HEK293 (cell line): ENCODE data around the gene NDST4.

Experiments used
- CTCF ChIA-PET: fragments of 350-600 bp; formaldehyde crosslinking; extraction: SDS; loops from one replicate; lab custom pipeline; 2021; ENCODE audit warnings: antibody characterized with exemption; lab: Yijun Ruan, JAX
- POLR2A ChIA-PET: fragments of 300-600 bp; formaldehyde crosslinking; extraction: SDS; loops from one replicate; lab custom pipeline; 2020; ENCODE audit warnings: antibody characterized with exemption, inconsistent platforms; lab: Yijun Ruan, JAX
- H3K27ac ChIP-seq: fragments of 200-500 bp; sonication (Bioruptor generic); 2 replicates; pipeline ENCODE4 v1.5.1; 2014; ENCODE audit warnings: low read depth, low read length, control low read depth, inconsistent platforms; ENCODE audit errors: extremely low read depth
- H3K36me3 ChIP-seq, 2 experiments: fragments of 200-500 bp in 1 of 2; sonication (Bioruptor generic) in 1 of 2; 1 replicate in 1 of 2; 2 replicates in 1 of 2; pipeline ENCODE4 v1.5.1; 2014 to 2017; ENCODE audit warnings: inconsistent platforms in 2 of 2, low read length in 2 of 2; ENCODE audit not compliant: control insufficient read depth in 2 of 2, insufficient read depth in 1 of 2
- H3K4me1 ChIP-seq: fragments of 200-500 bp; sonication (Bioruptor generic); 2 replicates; pipeline ENCODE4 v1.5.1; 2014; ENCODE audit warnings: mild to moderate bottlenecking, low read length, inconsistent platforms; ENCODE audit not compliant: control insufficient read depth, insufficient read depth
- H3K4me3 ChIP-seq: 2 replicates; pipeline ENCODE4 v1.5.1; 2011; ENCODE audit warnings: low read depth, mild to moderate bottlenecking, control low read depth, low read length, moderate library complexity
- H3K9me3 ChIP-seq: fragments of 200-500 bp; sonication (Bioruptor generic); 2 replicates; pipeline ENCODE4 v1.5.1; 2014; ENCODE audit warnings: low read depth, low read length, inconsistent platforms; ENCODE audit not compliant: control insufficient read depth, insufficient read depth
- KLF1 ChIP-seq: fragments of 450-650 bp; formaldehyde crosslinking; IDR thresholded peaks from 2 replicates; pipeline ENCODE4 v1.5.1; 2016; ENCODE audit warnings: missing biosample characterization, missing genetic modification characterization
- KLF8 ChIP-seq: fragments of 450-650 bp; formaldehyde crosslinking; IDR thresholded peaks from 2 replicates; pipeline ENCODE4 v1.5.1; 2016; ENCODE audit warnings: missing biosample characterization, missing genetic modification characterization
- OSR2 ChIP-seq: fragments of 450-650 bp; formaldehyde crosslinking; IDR thresholded peaks from 2 replicates; pipeline ENCODE4 v1.5.1; 2016; ENCODE audit warnings: missing biosample characterization, missing genetic modification characterization
- SP7 ChIP-seq: fragments of 450-650 bp; formaldehyde crosslinking; IDR thresholded peaks from 2 replicates; pipeline ENCODE4 v1.5.1; 2016; ENCODE audit warnings: missing biosample characterization, missing genetic modification characterization
- TCF7L2 ChIP-seq: IDR thresholded peaks from 2 replicates; pipeline ENCODE4 v1.6.1; 2011; ENCODE audit warnings: low read depth, mild to moderate bottlenecking, inconsistent platforms, low read length, moderate library complexity, borderline replicate concordance
- ZFP69B ChIP-seq: fragments of 450-650 bp; formaldehyde crosslinking; IDR thresholded peaks from 2 replicates; pipeline ENCODE4 v1.5.1; 2016; ENCODE audit warnings: missing biosample characterization, missing genetic modification characterization
- ZIC2 ChIP-seq: fragments of 450-650 bp; formaldehyde crosslinking; IDR thresholded peaks from 2 replicates; pipeline ENCODE4 v1.5.1; 2016; ENCODE audit warnings: missing biosample characterization, missing genetic modification characterization
- ZNF175 ChIP-seq: fragments of 450-650 bp; formaldehyde crosslinking; IDR thresholded peaks from 2 replicates; pipeline ENCODE4 v1.5.1; 2016; ENCODE audit warnings: missing biosample characterization, missing genetic modification characterization
- ZNF2 ChIP-seq: fragments of 450-650 bp; formaldehyde crosslinking; IDR thresholded peaks from 2 replicates; pipeline ENCODE4 v1.5.1; 2016; ENCODE audit warnings: missing biosample characterization, missing genetic modification characterization
- ZNF266 ChIP-seq: fragments of 450-650 bp; formaldehyde crosslinking; IDR thresholded peaks from 2 replicates; pipeline ENCODE4 v1.5.1; 2016; ENCODE audit warnings: missing biosample characterization, missing genetic modification characterization, low read depth
- ZNF335 ChIP-seq: fragments of 450-650 bp; formaldehyde crosslinking; conservative IDR thresholded peaks from 2 replicates; pipeline ENCODE4 v1.5.1; 2016; ENCODE audit warnings: missing biosample characterization, missing genetic modification characterization
- ZNF404 ChIP-seq: fragments of 450-650 bp; formaldehyde crosslinking; IDR thresholded peaks from 2 replicates; pipeline ENCODE4 v1.5.1; 2017; ENCODE audit warnings: missing biosample characterization, missing genetic modification characterization
- ZNF514 ChIP-seq: fragments of 450-650 bp; formaldehyde crosslinking; IDR thresholded peaks from 2 replicates; pipeline ENCODE4 v1.5.1; 2016; ENCODE audit warnings: missing biosample characterization, missing genetic modification characterization
- ZNF555 ChIP-seq: fragments of 450-650 bp; formaldehyde crosslinking; conservative IDR thresholded peaks from 2 replicates; pipeline ENCODE4 v1.5.1; 2017; ENCODE audit warnings: missing biosample characterization, mild to moderate bottlenecking, missing genetic modification characterization, inconsistent platforms
- ZSCAN30 ChIP-seq: fragments of 450-650 bp; IDR thresholded peaks from 2 replicates; pipeline ENCODE4 v1.5.1; 2018; ENCODE audit warnings: missing biosample characterization, mild to moderate bottlenecking, missing genetic modification characterization, moderate library complexity
- TF ChIP-seq, protein P1 (sequence below): fragments of 450-650 bp; formaldehyde crosslinking; IDR thresholded peaks from 2 replicates; pipeline ENCODE4 v1.5.1; 2016; ENCODE audit warnings: missing biosample characterization, missing genetic modification characterization, low read depth
- TF ChIP-seq, protein P2 (sequence below): fragments of 450-650 bp; formaldehyde crosslinking; IDR thresholded peaks from 2 replicates; pipeline ENCODE4 v1.5.1; 2016; ENCODE audit warnings: missing biosample characterization, missing genetic modification characterization, low read depth
- TF ChIP-seq, protein P3 (sequence below): fragments of 450-650 bp; formaldehyde crosslinking; IDR thresholded peaks from 2 replicates; pipeline ENCODE4 v1.5.1; 2016; ENCODE audit warnings: missing biosample characterization, missing genetic modification characterization

Gene NDST4

DNA sequence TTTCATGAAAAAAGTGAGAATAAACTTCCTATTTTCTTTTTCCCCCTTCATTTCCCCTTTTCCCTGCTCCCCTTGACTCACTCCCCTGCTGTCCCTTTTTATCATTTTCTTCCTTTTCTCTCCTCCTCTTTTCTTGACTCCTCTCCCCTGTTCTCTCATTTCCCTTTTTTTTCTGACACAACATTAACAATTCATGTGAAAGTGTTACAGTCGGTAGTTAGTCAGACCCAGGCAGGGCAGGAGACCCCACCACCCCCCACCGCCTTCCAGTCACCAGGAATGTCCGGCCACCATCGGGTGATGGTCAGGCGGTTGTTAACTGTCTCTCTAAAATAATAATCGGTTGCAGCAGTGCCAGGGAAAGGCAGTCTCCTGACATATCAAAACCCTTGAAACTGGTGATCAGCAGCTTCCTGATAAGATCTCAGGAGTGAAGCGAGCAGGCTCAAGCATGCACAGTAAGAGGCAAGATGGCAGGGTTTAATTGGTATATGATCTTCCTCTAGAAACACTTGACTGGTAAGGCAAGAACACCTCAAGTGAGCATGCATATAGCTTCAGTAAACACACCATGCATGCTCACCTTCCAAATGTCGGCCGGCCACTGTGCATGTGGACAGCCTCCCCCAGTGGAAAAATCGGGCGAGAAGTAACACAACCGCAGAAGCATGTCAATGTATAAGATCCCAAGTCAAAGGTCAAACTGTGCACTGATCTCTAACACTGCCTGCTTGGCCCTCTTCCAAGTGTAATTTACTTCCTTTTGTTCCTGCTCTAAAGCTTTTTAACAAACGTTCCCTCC, 191.4 kb downstream of the NDST4 start (continued):
- TF ChIP-seq ZNF335 (tag by site-specific recombination): peak; percentile 80
- TF ChIP-seq KLF8 (tag by site-specific recombination): no peak
- no peak for TF ChIP-seq ZNF514 (tag by site-specific recombination)
- TF ChIP-seq ZIC2 (tag by site-specific recombination): peak; percentile 31
- TF ChIP-seq SP7 (tag by site-specific recombination): peak; percentile 70; the same call in 1 of the 2 replicates
- no peak for TF ChIP-seq ZNF175 (tag by site-specific recombination)
- TF ChIP-seq, protein P1, sequence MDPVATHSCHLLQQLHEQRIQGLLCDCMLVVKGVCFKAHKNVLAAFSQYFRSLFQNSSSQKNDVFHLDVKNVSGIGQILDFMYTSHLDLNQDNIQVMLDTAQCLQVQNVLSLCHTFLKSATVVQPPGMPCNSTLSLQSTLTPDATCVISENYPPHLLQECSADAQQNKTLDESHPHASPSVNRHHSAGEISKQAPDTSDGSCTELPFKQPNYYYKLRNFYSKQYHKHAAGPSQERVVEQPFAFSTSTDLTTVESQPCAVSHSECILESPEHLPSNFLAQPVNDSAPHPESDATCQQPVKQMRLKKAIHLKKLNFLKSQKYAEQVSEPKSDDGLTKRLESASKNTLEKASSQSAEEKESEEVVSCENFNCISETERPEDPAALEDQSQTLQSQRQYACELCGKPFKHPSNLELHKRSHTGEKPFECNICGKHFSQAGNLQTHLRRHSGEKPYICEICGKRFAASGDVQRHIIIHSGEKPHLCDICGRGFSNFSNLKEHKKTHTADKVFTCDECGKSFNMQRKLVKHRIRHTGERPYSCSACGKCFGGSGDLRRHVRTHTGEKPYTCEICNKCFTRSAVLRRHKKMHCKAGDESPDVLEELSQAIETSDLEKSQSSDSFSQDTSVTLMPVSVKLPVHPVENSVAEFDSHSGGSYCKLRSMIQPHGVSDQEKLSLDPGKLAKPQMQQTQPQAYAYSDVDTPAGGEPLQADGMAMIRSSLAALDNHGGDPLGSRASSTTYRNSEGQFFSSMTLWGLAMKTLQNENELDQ (tag by site-specific recombination): no peak
- peak; percentile 42; the same call in 1 of the 2 replicates for TF ChIP-seq ZNF2
- peak; percentile 59; the same call in 1 of the 2 replicates for TF ChIP-seq OSR2 (tag by site-specific recombination)
- no peak for TF ChIP-seq KLF1 (tag by site-specific recombination)
- peak; percentile 31; the same call in 1 of the 2 replicates for TF ChIP-seq TCF7L2

DNA sequence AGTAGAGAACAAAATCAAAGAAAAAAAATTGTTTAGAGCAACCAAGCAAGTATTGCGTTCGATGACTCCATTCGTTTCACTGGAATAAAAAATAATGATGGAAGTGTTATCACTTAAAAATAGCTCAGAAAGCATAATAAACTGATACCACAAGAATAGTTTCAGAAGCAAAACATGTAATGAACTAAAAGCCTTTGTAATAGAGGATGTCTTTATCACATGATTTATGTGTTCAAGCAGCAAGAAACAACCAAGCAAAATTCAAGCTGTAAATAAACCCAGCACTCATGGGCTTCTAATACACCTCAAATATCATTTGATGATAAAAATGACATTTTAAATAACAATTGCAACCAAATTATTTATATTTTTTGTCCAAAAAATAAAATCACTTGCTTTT, 192.2 kb downstream of the NDST4 start:
- no peak overlapping the region for H3K27ac ChIP-seq
- no peak for TF ChIP-seq ZNF555
- peak; percentile 51 for TF ChIP-seq SP7 (tag by site-specific recombination)
- CTCF ChIA-PET: no interaction called here
- no peaks in the 10 kb centered on the region for H3K36me3 ChIP-seq
- POLR2A ChIA-PET: no interaction called here
- no peaks in the 10 kb centered on the region for H3K9me3 ChIP-seq
- no peak overlapping the region for H3K4me3 ChIP-seq
- peaks cover 15% of the 10 kb centered on the region for H3K4me1 ChIP-seq

DNA sequence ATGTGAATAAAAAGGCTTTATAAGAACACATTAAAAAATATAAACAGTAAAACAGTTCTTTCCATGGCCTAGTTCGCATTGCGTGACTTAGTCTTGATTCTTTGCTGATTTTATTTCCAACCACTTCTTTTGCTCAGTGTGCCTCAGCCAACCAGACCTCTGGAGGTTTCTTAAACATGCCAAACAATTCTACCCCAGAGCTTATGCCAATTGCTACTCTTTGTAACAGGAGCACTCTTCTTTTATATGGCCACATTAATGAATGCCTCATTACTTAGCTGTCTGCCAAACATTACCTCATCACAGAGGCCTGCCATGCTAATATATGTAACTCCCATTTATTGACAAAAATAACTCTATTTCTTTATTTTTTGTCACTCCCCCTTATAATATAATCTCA, 202.3 kb downstream of the NDST4 start:
- ChIA-PET POLR2A (no interaction called here), CTCF (no interaction called here)
- no peaks in the 10 kb centered on the region for H3K36me3 ChIP-seq
- peaks cover 13% of the 10 kb centered on the region for H3K4me1 ChIP-seq
- H3K4me3 ChIP-seq: no peak overlapping the region
- no peak for TF ChIP-seq ZSCAN30 (tag by site-specific recombination)
- peak; percentile 71 for TF ChIP-seq OSR2 (tag by site-specific recombination)
- TF ChIP-seq ZFP69B (tag by site-specific recombination): peak; percentile 52; the same call in 1 of the 2 replicates
- TF ChIP-seq ZNF404 (tag by site-specific recombination): no peak
- TF ChIP-seq, protein P2, sequence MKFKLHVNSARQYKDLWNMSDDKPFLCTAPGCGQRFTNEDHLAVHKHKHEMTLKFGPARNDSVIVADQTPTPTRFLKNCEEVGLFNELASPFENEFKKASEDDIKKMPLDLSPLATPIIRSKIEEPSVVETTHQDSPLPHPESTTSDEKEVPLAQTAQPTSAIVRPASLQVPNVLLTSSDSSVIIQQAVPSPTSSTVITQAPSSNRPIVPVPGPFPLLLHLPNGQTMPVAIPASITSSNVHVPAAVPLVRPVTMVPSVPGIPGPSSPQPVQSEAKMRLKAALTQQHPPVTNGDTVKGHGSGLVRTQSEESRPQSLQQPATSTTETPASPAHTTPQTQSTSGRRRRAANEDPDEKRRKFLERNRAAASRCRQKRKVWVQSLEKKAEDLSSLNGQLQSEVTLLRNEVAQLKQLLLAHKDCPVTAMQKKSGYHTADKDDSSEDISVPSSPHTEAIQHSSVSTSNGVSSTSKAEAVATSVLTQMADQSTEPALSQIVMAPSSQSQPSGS (tag by site-specific recombination): 0 out of 2 replicates have a peak, but pooled peaks have one; percentile 20
- TF ChIP-seq, protein P3, sequence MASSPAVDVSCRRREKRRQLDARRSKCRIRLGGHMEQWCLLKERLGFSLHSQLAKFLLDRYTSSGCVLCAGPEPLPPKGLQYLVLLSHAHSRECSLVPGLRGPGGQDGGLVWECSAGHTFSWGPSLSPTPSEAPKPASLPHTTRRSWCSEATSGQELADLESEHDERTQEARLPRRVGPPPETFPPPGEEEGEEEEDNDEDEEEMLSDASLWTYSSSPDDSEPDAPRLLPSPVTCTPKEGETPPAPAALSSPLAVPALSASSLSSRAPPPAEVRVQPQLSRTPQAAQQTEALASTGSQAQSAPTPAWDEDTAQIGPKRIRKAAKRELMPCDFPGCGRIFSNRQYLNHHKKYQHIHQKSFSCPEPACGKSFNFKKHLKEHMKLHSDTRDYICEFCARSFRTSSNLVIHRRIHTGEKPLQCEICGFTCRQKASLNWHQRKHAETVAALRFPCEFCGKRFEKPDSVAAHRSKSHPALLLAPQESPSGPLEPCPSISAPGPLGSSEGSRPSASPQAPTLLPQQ (tag by site-specific recombination): peak; percentile 89
- no peak for TF ChIP-seq ZNF266 (tag by site-specific recombination)
- no peak overlapping the region for H3K27ac ChIP-seq
- H3K9me3 ChIP-seq: no peaks in the 10 kb centered on the region
